ENCODE results near the gene SLC41A1.

The SLC41A1 gene

DNA sequence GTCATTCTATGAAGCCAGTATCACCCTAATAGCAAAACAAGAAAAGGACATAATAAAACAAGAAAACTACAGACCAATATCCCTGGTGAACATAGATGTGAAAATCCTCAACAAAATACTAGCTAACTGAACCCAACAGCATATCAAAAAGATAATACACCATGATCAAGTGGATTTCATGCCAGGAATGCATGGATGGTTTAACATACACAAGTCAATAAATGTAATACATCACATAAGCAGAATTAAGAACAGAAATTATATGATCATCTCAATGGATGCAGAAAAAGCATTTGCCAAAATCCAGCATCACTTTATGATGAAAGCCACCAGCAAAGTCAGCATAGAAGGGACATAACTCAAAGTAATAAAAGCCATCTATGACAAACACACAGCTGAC lies 43.4 kb upstream of the SLC41A1 start:
- Histone ChIP-seq H3F3A (ENCODE audit: low read depth) (no peaks in the 10 kb centered on the region), H3K36me3 (ENCODE audit: insufficient read depth, low read length) (no peaks in the 10 kb centered on the region), H3K4me1 (ENCODE audit: insufficient read depth, low read length, poor library complexity, severe bottlenecking) (peaks cover 19% of the 10 kb centered on the region), H3K27me3 (ENCODE audit: insufficient read depth, low read length, poor library complexity, severe bottlenecking) (no peaks in the 10 kb centered on the region), H3K79me2 (ENCODE audit: insufficient read depth, low read length) (no peaks in the 10 kb centered on the region), H3K4me2 (ENCODE audit: low read depth, low read length, poor library complexity, severe bottlenecking) (no peak overlapping the region), H2AFZ (ENCODE audit: low read length) (no peak overlapping the region), H4K20me1 (ENCODE audit: insufficient read depth, low read length, poor library complexity, severe bottlenecking) (no peaks in the 10 kb centered on the region), H3K9ac (ENCODE audit: low read depth, low read length, poor library complexity, severe bottlenecking) (no peak overlapping the region), H3K9me3 (ENCODE audit: insufficient read depth, low read depth, low read length) (peaks cover 10% of the 10 kb centered on the region; the same call in 1 of the 2 replicates), H3K4me3 (ENCODE audit: low read length, poor library complexity, severe bottlenecking) (no peak overlapping the region), H3K9me2 (replicated peaks; ENCODE audit: low read depth, low read length) (no peaks in the 10 kb centered on the region)
- no peak for TF ChIP-seq EZH2phosphoT487 (IDR thresholded peaks at IDR 0.05; ENCODE audit: borderline replicate concordance)
- TF ChIP-seq, protein P1, sequence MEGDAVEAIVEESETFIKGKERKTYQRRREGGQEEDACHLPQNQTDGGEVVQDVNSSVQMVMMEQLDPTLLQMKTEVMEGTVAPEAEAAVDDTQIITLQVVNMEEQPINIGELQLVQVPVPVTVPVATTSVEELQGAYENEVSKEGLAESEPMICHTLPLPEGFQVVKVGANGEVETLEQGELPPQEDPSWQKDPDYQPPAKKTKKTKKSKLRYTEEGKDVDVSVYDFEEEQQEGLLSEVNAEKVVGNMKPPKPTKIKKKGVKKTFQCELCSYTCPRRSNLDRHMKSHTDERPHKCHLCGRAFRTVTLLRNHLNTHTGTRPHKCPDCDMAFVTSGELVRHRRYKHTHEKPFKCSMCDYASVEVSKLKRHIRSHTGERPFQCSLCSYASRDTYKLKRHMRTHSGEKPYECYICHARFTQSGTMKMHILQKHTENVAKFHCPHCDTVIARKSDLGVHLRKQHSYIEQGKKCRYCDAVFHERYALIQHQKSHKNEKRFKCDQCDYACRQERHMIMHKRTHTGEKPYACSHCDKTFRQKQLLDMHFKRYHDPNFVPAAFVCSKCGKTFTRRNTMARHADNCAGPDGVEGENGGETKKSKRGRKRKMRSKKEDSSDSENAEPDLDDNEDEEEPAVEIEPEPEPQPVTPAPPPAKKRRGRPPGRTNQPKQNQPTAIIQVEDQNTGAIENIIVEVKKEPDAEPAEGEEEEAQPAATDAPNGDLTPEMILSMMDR (conservative IDR thresholded peaks at IDR 0.05; ENCODE audit: low read length) = no peak

DNA sequence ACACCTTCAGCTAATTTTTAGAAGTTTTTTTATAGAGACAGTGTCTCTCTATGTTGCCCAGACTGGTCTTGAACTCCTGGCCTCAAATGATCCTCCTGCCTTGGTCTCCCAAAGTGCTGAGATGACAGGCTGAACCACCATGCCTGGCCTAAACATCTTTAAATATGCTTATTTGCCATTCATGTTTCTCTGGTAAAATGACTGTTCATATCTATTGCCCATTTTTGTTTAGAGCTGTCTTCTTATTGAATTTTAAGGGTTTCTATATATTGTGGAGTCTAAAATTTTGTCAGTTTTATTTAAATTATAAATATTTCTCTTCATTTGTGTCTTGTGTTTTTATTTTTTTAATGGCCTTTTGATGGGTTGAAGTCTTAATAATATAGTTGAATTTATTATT lies 40.0 kb upstream of the SLC41A1 start:
- no peaks in the 10 kb centered on the region for H3K9me2 ChIP-seq (replicated peaks; ENCODE audit: low read depth, low read length)

DNA sequence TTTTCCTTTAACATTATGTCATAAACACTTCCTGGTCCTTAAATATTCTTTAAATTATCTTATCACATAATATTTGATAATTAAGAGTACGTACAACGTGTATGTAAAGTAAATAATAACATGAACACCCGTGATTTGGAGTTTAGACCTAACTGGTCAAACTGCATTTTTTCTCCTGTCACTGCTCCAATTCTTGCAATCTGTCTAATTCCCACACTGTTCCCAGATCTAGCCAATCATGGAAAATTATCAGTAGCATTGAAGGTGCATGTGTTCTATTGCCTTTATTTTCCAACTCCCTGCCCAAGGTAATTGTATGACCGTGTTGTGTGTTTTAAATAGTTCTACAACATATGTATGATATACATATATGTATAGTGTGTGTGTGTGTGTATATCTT lies 39.0 kb upstream of the SLC41A1 start:
- H3K9me3 ChIP-seq (ENCODE audit: insufficient read depth, low read depth, low read length) = peaks cover 10% of the 10 kb centered on the region; the same call in 1 of the 2 replicates
- H3K4me2 ChIP-seq (ENCODE audit: low read depth, low read length, poor library complexity, severe bottlenecking) = no peak overlapping the region
- no peaks in the 10 kb centered on the region for H3K79me2 ChIP-seq (ENCODE audit: insufficient read depth, low read length)
- H3K36me3 ChIP-seq (ENCODE audit: insufficient read depth, low read length) = no peaks in the 10 kb centered on the region
- no peak overlapping the region for H3K9ac ChIP-seq (ENCODE audit: low read depth, low read length, poor library complexity, severe bottlenecking)
- H3K4me1 ChIP-seq (ENCODE audit: insufficient read depth, low read length, poor library complexity, severe bottlenecking) = no peaks in the 10 kb centered on the region
- H2AFZ ChIP-seq (ENCODE audit: low read length) = no peak overlapping the region
- no peaks in the 10 kb centered on the region for H3K9me2 ChIP-seq (replicated peaks; ENCODE audit: low read depth, low read length)
- H3K27me3 ChIP-seq (ENCODE audit: insufficient read depth, low read length, poor library complexity, severe bottlenecking) = no peaks in the 10 kb centered on the region
- no peaks in the 10 kb centered on the region for H4K20me1 ChIP-seq (ENCODE audit: insufficient read depth, low read length, poor library complexity, severe bottlenecking)
- TF ChIP-seq, protein P1 (conservative IDR thresholded peaks at IDR 0.05; ENCODE audit: low read length) = no peak
- no peak for TF ChIP-seq EZH2phosphoT487 (IDR thresholded peaks at IDR 0.05; ENCODE audit: borderline replicate concordance)
- H3K4me3 ChIP-seq (ENCODE audit: low read length, poor library complexity, severe bottlenecking) = no peak overlapping the region
- no peaks in the 10 kb centered on the region for H3F3A ChIP-seq (ENCODE audit: low read depth)

More for the DNA sequence above, 40.0 kb upstream of the SLC41A1 start:
- TF ChIP-seq, protein P1 (conservative IDR thresholded peaks at IDR 0.05; ENCODE audit: low read length) = no peak
- no peak for TF ChIP-seq EZH2phosphoT487 (IDR thresholded peaks at IDR 0.05; ENCODE audit: borderline replicate concordance)
- Histone ChIP-seq H3K9me3 (ENCODE audit: insufficient read depth, low read depth, low read length) (peaks cover 10% of the 10 kb centered on the region; the same call in 1 of the 2 replicates), H3K4me3 (ENCODE audit: low read length, poor library complexity, severe bottlenecking) (no peak overlapping the region), H4K20me1 (ENCODE audit: insufficient read depth, low read length, poor library complexity, severe bottlenecking) (no peaks in the 10 kb centered on the region), H3F3A (ENCODE audit: low read depth) (no peaks in the 10 kb centered on the region), H3K4me2 (ENCODE audit: low read depth, low read length, poor library complexity, severe bottlenecking) (no peak overlapping the region), H3K4me1 (ENCODE audit: insufficient read depth, low read length, poor library complexity, severe bottlenecking) (peaks cover 3% of the 10 kb centered on the region), H3K36me3 (ENCODE audit: insufficient read depth, low read length) (no peaks in the 10 kb centered on the region), H3K27me3 (ENCODE audit: insufficient read depth, low read length, poor library complexity, severe bottlenecking) (no peaks in the 10 kb centered on the region), H2AFZ (ENCODE audit: low read length) (no peak overlapping the region), H3K9ac (ENCODE audit: low read depth, low read length, poor library complexity, severe bottlenecking) (no peak overlapping the region), H3K79me2 (ENCODE audit: insufficient read depth, low read length) (no peaks in the 10 kb centered on the region)

All from Loucy (cell line).